ENCODE measurements around the gene HIP1.

Gene HIP1

GRCh38 chr7:75663302-75663907, 75.3 kb downstream of the HIP1 start:
- TF ChIP-seq CTCF (IDR thresholded peaks at IDR 0.05; ENCODE audit: low read depth, low read length) = no peak
- no peak overlapping the region for H3K4me3 ChIP-seq (ENCODE audit: low read depth, low read length)

- TF ChIP-seq CTCF (IDR thresholded peaks at IDR 0.05; ENCODE audit: low read depth, low read length) = no peak
- no peak overlapping the region for H3K4me3 ChIP-seq (ENCODE audit: low read depth, low read length)
Observed at GRCh38 chr7:75662579-75663301, 76.0 kb downstream of the HIP1 start.

- no peak for TF ChIP-seq CTCF (IDR thresholded peaks at IDR 0.05; ENCODE audit: low read depth, low read length)
- no peak overlapping the region for H3K4me3 ChIP-seq (ENCODE audit: low read depth, low read length)
Observed at GRCh38 chr7:75660566-75661215, 78.0 kb downstream of the HIP1 start.

- TF ChIP-seq CTCF (IDR thresholded peaks at IDR 0.05; ENCODE audit: low read depth, low read length) = no peak
Observed at GRCh38 chr7:75658802-75659201, 79.9 kb downstream of the HIP1 start.

GRCh38 chr7:75658369-75658768, 80.4 kb downstream of the HIP1 start:
- no peak for TF ChIP-seq CTCF (IDR thresholded peaks at IDR 0.05; ENCODE audit: low read depth, low read length)
- no peak overlapping the region for H3K4me3 ChIP-seq (ENCODE audit: low read depth, low read length)

More at GRCh38 chr7:75658802-75659201, 79.9 kb downstream of the HIP1 start:
- no peak overlapping the region for H3K4me3 ChIP-seq (ENCODE audit: low read depth, low read length)

GRCh38 chr7:75657866-75658265, 80.9 kb downstream of the HIP1 start:
- no peak for TF ChIP-seq CTCF (IDR thresholded peaks at IDR 0.05; ENCODE audit: low read depth, low read length)
- no peak overlapping the region for H3K4me3 ChIP-seq (ENCODE audit: low read depth, low read length)

- H3K4me3 ChIP-seq (ENCODE audit: low read depth, low read length) = no peak overlapping the region
- no peak for TF ChIP-seq CTCF (IDR thresholded peaks at IDR 0.05; ENCODE audit: low read depth, low read length)
Observed at GRCh38 chr7:75656740-75657139, 82.0 kb downstream of the HIP1 start.
